ENCODE measurements around the gene OSR1. TPM values are rescaled to one million over a fixed set of nuclear protein-coding genes. Genes with fewer than 3 reads are reported as not detected.

OSR1 gene
- total and polyA plus RNA-seq, 2 experiments from 2014 or later, result 0.24 TPM; not detected in 1

DNA sequence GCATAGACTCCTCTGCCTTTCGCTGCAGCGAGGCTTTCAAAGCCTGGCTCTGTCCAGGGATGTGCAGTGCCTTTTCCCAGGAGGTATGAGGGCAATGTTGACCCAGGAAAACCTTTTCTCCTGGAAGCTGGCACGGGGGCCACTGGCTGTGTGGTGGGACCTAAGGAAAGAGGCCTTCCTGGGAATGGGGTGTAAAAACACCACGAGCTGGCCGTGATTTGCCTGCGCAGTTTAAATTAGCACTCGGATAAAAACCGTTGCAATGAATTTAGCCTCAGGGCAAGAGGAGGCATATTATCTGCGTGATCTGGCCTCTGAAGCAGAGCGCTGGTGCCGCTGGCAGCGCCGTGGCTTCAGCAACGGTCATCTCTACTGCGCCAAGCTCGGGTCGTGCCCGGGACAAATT, 3.0 kb downstream of the OSR1 start:
- ATAC-seq (no peak), DNase-seq (ENCODE audit: low spot score) (no peak)
- H4K20me1 ChIP-seq (replicated peaks; ENCODE audit: insufficient read depth), result peaks cover 37% of the 10 kb centered on the region
- H2AFZ ChIP-seq, result no peak overlapping the region
- H3K9me3 Mint-ChIP-seq, result peaks cover 4% of the 10 kb centered on the region
- H3K4me3 Mint-ChIP-seq, result peak overlapping the region; percentile 56; the same call in 2 of the 3 replicates
- peak overlapping the region; percentile 91 for H3K4me2 ChIP-seq
- peak overlapping the region; percentile 76 for H3K4me3 ChIP-seq
- peaks cover 47% of the 10 kb centered on the region for H3K4me1 Mint-ChIP-seq
- H3K27ac ChIP-seq (ENCODE audit: low read depth), result no peak overlapping the region
- no peaks in the 10 kb centered on the region; the same call in 2 of the 3 replicates for H3K36me3 Mint-ChIP-seq (ENCODE audit: low read depth)
- H3K27me3 ChIP-seq (ENCODE audit: insufficient read depth), result peaks cover 99% of the 10 kb centered on the region
- TF ChIP-seq CREB1 (CRISPR knock-in tag; IDR thresholded peaks at IDR 0.05; ENCODE audit: low read depth) (no peak), EZH2 (IDR thresholded peaks at IDR 0.05; ENCODE audit: low read depth, unreplicated experiment) (peak; percentile 76)
- no peaks in the 10 kb centered on the region for H3K9me2 ChIP-seq (ENCODE audit: insufficient read depth)
- H3K27ac Mint-ChIP-seq, result no peak overlapping the region
- no peaks in the 10 kb centered on the region; the same call in 1 of the 2 replicates for H3K36me3 ChIP-seq (ENCODE audit: insufficient read depth)
- peaks cover 59% of the 10 kb centered on the region for H3K4me1 ChIP-seq (ENCODE audit: insufficient read depth)
- peaks cover 10% of the 10 kb centered on the region; the same call in 1 of the 2 replicates for H3F3A ChIP-seq (replicated peaks; ENCODE audit: low read depth)
- H3K27me3 Mint-ChIP-seq (ENCODE audit: insufficient read depth, low read depth, poor library complexity), result peaks cover 98% of the 10 kb centered on the region
- H3K79me2 ChIP-seq (replicated peaks; ENCODE audit: insufficient read depth), result no peaks in the 10 kb centered on the region

DNA sequence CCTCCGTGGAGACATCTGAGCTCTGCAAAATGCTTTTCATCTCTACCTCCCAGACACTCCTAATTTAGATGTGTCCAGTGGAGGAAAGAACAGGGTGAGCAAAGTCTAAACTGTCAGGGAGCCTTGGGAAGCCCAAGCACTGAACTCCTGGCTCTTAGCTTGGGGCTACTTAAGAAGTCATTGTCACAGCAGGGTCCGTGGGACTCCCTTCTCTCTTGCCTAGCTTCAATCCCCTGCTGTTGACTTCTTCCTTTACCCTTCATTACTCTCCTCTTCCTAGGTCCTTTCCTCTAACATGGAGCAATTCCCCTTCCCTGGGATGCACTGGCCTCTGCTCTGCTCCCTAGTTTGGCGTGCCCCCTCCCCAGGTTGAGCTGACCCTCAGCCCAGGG, 3.4 kb downstream of the OSR1 start:
- no peaks in the 10 kb centered on the region for H3K79me2 ChIP-seq (replicated peaks; ENCODE audit: insufficient read depth)
- peaks cover 33% of the 10 kb centered on the region for H4K20me1 ChIP-seq (replicated peaks; ENCODE audit: insufficient read depth)

More for the DNA sequence above, 3.4 kb downstream of the OSR1 start:
- Histone ChIP-seq H3K4me3 (no peak overlapping the region; the same call in 1 of the 2 replicates), H2AFZ (no peak overlapping the region), H3K9me2 (ENCODE audit: insufficient read depth) (no peaks in the 10 kb centered on the region), H3K4me2 (peak overlapping the region; percentile 91; the same call in 1 of the 2 replicates), H3K36me3 (ENCODE audit: insufficient read depth) (no peaks in the 10 kb centered on the region; the same call in 1 of the 2 replicates), H3K27ac (ENCODE audit: low read depth) (no peak overlapping the region), H3K4me1 (ENCODE audit: insufficient read depth) (peaks cover 58% of the 10 kb centered on the region), H3F3A (replicated peaks; ENCODE audit: low read depth) (peaks cover 10% of the 10 kb centered on the region; the same call in 1 of the 2 replicates), H3K27me3 (ENCODE audit: insufficient read depth) (peaks cover 99% of the 10 kb centered on the region)
- Mint-ChIP-seq H3K4me1 (peaks cover 47% of the 10 kb centered on the region), H3K27ac (no peak overlapping the region), H3K27me3 (ENCODE audit: insufficient read depth, low read depth, poor library complexity) (peaks cover 98% of the 10 kb centered on the region), H3K36me3 (ENCODE audit: low read depth) (no peaks in the 10 kb centered on the region; the same call in 2 of the 3 replicates), H3K4me3 (no peak overlapping the region), H3K9me3 (peaks cover 4% of the 10 kb centered on the region)
- DNase-seq (ENCODE audit: low spot score) (no peak), ATAC-seq (no peak)
- TF ChIP-seq ZNF114 (CRISPR knock-in tag; IDR thresholded peaks at IDR 0.05), result no peak
- TF ChIP-seq, protein P1, sequence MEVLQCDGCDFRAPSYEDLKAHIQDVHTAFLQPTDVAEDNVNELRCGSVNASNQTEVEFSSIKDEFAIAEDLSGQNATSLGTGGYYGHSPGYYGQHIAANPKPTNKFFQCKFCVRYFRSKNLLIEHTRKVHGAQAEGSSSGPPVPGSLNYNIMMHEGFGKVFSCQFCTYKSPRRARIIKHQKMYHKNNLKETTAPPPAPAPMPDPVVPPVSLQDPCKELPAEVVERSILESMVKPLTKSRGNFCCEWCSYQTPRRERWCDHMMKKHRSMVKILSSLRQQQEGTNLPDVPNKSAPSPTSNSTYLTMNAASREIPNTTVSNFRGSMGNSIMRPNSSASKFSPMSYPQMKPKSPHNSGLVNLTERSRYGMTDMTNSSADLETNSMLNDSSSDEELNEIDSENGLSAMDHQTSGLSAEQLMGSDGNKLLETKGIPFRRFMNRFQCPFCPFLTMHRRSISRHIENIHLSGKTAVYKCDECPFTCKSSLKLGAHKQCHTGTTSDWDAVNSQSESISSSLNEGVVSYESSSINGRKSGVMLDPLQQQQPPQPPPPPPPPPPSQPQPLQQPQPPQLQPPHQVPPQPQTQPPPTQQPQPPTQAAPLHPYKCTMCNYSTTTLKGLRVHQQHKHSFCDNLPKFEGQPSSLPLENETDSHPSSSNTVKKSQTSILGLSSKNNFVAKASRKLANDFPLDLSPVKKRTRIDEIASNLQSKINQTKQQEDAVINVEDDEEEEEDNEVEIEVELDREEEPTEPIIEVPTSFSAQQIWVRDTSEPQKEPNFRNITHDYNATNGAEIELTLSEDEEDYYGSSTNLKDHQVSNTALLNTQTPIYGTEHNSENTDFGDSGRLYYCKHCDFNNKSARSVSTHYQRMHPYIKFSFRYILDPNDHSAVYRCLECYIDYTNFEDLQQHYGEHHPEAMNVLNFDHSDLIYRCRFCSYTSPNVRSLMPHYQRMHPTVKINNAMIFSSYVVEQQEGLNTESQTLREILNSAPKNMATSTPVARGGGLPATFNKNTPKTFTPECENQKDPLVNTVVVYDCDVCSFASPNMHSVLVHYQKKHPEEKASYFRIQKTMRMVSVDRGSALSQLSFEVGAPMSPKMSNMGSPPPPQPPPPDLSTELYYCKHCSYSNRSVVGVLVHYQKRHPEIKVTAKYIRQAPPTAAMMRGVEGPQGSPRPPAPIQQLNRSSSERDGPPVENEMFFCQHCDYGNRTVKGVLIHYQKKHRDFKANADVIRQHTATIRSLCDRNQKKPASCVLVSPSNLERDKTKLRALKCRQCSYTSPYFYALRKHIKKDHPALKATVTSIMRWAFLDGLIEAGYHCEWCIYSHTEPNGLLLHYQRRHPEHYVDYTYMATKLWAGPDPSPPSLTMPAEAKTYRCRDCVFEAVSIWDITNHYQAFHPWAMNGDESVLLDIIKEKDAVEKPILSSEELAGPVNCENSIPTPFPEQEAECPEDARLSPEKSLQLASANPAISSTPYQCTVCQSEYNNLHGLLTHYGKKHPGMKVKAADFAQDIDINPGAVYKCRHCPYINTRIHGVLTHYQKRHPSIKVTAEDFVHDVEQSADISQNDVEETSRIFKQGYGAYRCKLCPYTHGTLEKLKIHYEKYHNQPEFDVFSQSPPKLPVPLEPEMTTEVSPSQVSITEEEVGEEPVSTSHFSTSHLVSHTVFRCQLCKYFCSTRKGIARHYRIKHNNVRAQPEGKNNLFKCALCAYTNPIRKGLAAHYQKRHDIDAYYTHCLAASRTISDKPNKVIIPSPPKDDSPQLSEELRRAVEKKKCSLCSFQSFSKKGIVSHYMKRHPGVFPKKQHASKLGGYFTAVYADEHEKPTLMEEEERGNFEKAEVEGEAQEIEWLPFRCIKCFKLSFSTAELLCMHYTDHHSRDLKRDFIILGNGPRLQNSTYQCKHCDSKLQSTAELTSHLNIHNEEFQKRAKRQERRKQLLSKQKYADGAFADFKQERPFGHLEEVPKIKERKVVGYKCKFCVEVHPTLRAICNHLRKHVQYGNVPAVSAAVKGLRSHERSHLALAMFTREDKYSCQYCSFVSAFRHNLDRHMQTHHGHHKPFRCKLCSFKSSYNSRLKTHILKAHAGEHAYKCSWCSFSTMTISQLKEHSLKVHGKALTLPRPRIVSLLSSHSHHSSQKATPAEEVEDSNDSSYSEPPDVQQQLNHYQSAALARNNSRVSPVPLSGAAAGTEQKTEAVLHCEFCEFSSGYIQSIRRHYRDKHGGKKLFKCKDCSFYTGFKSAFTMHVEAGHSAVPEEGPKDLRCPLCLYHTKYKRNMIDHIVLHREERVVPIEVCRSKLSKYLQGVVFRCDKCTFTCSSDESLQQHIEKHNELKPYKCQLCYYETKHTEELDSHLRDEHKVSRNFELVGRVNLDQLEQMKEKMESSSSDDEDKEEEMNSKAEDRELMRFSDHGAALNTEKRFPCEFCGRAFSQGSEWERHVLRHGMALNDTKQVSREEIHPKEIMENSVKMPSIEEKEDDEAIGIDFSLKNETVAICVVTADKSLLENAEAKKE (CRISPR knock-in tag; IDR thresholded peaks at IDR 0.05), result no peak

All from GM23338 (cell line).